ENCODE data around the gene MEP1A. TPM values are rescaled to one million over a fixed set of nuclear protein-coding genes. Genes with fewer than 3 reads are reported as not detected.

Gene MEP1A
- polyA plus RNA-seq, 3 donors from 2014 or later = not detected

- Mint-ChIP-seq H3K9me3 (no peaks in the 10 kb centered on the region), H3K36me3 (no peaks in the 10 kb centered on the region), H3K27me3 (ENCODE audit: low read depth in 3 of 3) (peaks cover 0 to 9% (median 1%) of the 10 kb centered on the region in 3 donors), H3K4me1 (no peaks in the 10 kb centered on the region), H3K27ac (no peak overlapping the region), H3K4me3 (no peak overlapping the region)
- no peak for DNase-seq
Measured at GRCh38 chr6:46789434-46790354, 3.5 kb upstream of the MEP1A start.

- Mint-ChIP-seq H3K9me3 (no peaks in the 10 kb centered on the region), H3K27ac (no peak overlapping the region), H3K27me3 (ENCODE audit: low read depth in 3 of 3) (peaks cover 2 to 9% (median 3%) of the 10 kb centered on the region in 3 donors), H3K36me3 (no peaks in the 10 kb centered on the region), H3K4me3 (no peak overlapping the region), H3K4me1 (no peaks in the 10 kb centered on the region)
- no peak for DNase-seq
Measured at GRCh38 chr6:46790355-46790874, 2.8 kb upstream of the MEP1A start.

GRCh38 chr6:46792635-46793034 lies 554 bp upstream of the MEP1A start:
- H3K4me1 Mint-ChIP-seq = no peaks in the 10 kb centered on the region
- no peak for DNase-seq
- H3K4me3 Mint-ChIP-seq = no peak overlapping the region
- H3K27me3 Mint-ChIP-seq (ENCODE audit: low read depth in 3 of 3) = peaks cover 2 to 7% (median 4%) of the 10 kb centered on the region in 3 donors
- no peaks in the 10 kb centered on the region for H3K36me3 Mint-ChIP-seq
- H3K27ac Mint-ChIP-seq = no peak overlapping the region
- no peaks in the 10 kb centered on the region for H3K9me3 Mint-ChIP-seq

GRCh38 chr6:46794068-46794467 lies 879 bp downstream of the MEP1A start:
- H3K36me3 Mint-ChIP-seq = no peaks in the 10 kb centered on the region
- no peak overlapping the region for H3K27ac Mint-ChIP-seq
- no peaks in the 10 kb centered on the region for H3K9me3 Mint-ChIP-seq
- no peak for DNase-seq
- no peaks in the 10 kb centered on the region for H3K4me1 Mint-ChIP-seq
- peaks cover 4 to 7% (median 7%) of the 10 kb centered on the region in 3 donors for H3K27me3 Mint-ChIP-seq (ENCODE audit: low read depth in 3 of 3)
- no peak overlapping the region for H3K4me3 Mint-ChIP-seq

GRCh38 chr6:46795816-46796215 lies 2.6 kb downstream of the MEP1A start:
- H3K4me3 Mint-ChIP-seq = no peak overlapping the region
- DNase-seq = no peak
- no peaks in the 10 kb centered on the region for H3K4me1 Mint-ChIP-seq
- peaks cover 4 to 7% (median 7%) of the 10 kb centered on the region in 3 donors for H3K27me3 Mint-ChIP-seq (ENCODE audit: low read depth in 3 of 3)
- no peak overlapping the region for H3K27ac Mint-ChIP-seq
- no peaks in the 10 kb centered on the region for H3K36me3 Mint-ChIP-seq
- H3K9me3 Mint-ChIP-seq = no peaks in the 10 kb centered on the region

- no peak overlapping the region for H3K27ac Mint-ChIP-seq
- H3K4me3 Mint-ChIP-seq = no peak overlapping the region
- H3K36me3 Mint-ChIP-seq = no peaks in the 10 kb centered on the region
- no peaks in the 10 kb centered on the region for H3K4me1 Mint-ChIP-seq
- DNase-seq = no peak
- H3K9me3 Mint-ChIP-seq = no peaks in the 10 kb centered on the region
- H3K27me3 Mint-ChIP-seq (ENCODE audit: low read depth in 3 of 3) = peaks cover 2 to 7% (median 7%) of the 10 kb centered on the region in 3 donors
Measured at GRCh38 chr6:46796848-46797580, 3.8 kb downstream of the MEP1A start.

GRCh38 chr6:46799657-46800056 lies 6.5 kb downstream of the MEP1A start:
- no peak overlapping the region for H3K27ac Mint-ChIP-seq
- no peaks in the 10 kb centered on the region for H3K9me3 Mint-ChIP-seq
- no peaks in the 10 kb centered on the region for H3K4me1 Mint-ChIP-seq
- no peak for DNase-seq
- no peaks in the 10 kb centered on the region for H3K36me3 Mint-ChIP-seq
- H3K27me3 Mint-ChIP-seq (ENCODE audit: low read depth in 3 of 3) = peaks cover 2 to 9% (median 5%) of the 10 kb centered on the region in 3 donors
- no peak overlapping the region for H3K4me3 Mint-ChIP-seq

GRCh38 chr6:46808806-46809205 lies 15.6 kb downstream of the MEP1A start:
- H3K27me3 Mint-ChIP-seq (ENCODE audit: low read depth in 3 of 3) = peaks cover 2 to 6% (median 2%) of the 10 kb centered on the region in 3 donors
- no peaks in the 10 kb centered on the region for H3K36me3 Mint-ChIP-seq
- H3K27ac Mint-ChIP-seq = no peak overlapping the region
- H3K9me3 Mint-ChIP-seq = peaks cover 0 to 13% (median under 1%) of the 10 kb centered on the region in 6 donors
- no peak overlapping the region for H3K4me3 Mint-ChIP-seq
- DNase-seq = no peak
- H3K4me1 Mint-ChIP-seq = no peaks in the 10 kb centered on the region

GRCh38 chr6:46815130-46815529 lies 21.9 kb downstream of the MEP1A start:
- no peak for DNase-seq
- H3K4me1 Mint-ChIP-seq = no peaks in the 10 kb centered on the region
- H3K4me3 Mint-ChIP-seq = no peak overlapping the region
- H3K27ac Mint-ChIP-seq = no peak overlapping the region
- peaks cover 2 to 6% (median 5%) of the 10 kb centered on the region in 3 donors for H3K27me3 Mint-ChIP-seq (ENCODE audit: low read depth in 3 of 3)
- H3K9me3 Mint-ChIP-seq = peaks cover 0 to 12% (median 0%) of the 10 kb centered on the region in 6 donors
- H3K36me3 Mint-ChIP-seq = no peaks in the 10 kb centered on the region

- H3K27me3 Mint-ChIP-seq (ENCODE audit: low read depth in 3 of 3) = peaks cover 2 to 4% (median 3%) of the 10 kb centered on the region in 3 donors
- H3K27ac Mint-ChIP-seq = no peak overlapping the region
- no peaks in the 10 kb centered on the region for H3K4me1 Mint-ChIP-seq
- no peak overlapping the region for H3K4me3 Mint-ChIP-seq
- DNase-seq = no peak
- H3K36me3 Mint-ChIP-seq = no peaks in the 10 kb centered on the region
- H3K9me3 Mint-ChIP-seq = peaks cover 0 to 12% (median 0%) of the 10 kb centered on the region in 6 donors
Measured at GRCh38 chr6:46816626-46817025, 23.4 kb downstream of the MEP1A start.

GRCh38 chr6:46819561-46819960 lies 26.4 kb downstream of the MEP1A start:
- Mint-ChIP-seq H3K9me3 (peaks cover 0 to 6% (median 0%) of the 10 kb centered on the region in 6 donors), H3K4me1 (no peaks in the 10 kb centered on the region), H3K27ac (no peak overlapping the region), H3K36me3 (no peaks in the 10 kb centered on the region), H3K27me3 (ENCODE audit: low read depth in 3 of 3) (peaks cover 0 to 5% (median 4%) of the 10 kb centered on the region in 3 donors), H3K4me3 (no peak overlapping the region)
- DNase-seq = no peak

- DNase-seq = no peak
- peaks cover 0 to 5% (median 2%) of the 10 kb centered on the region in 3 donors for H3K27me3 Mint-ChIP-seq (ENCODE audit: low read depth in 3 of 3)
- no peak overlapping the region for H3K27ac Mint-ChIP-seq
- H3K9me3 Mint-ChIP-seq = peaks cover 0 to 2% (median 0%) of the 10 kb centered on the region in 6 donors
- no peaks in the 10 kb centered on the region for H3K4me1 Mint-ChIP-seq
- H3K4me3 Mint-ChIP-seq = no peak overlapping the region
- no peaks in the 10 kb centered on the region for H3K36me3 Mint-ChIP-seq
Measured at GRCh38 chr6:46821458-46821881, 28.3 kb downstream of the MEP1A start.

- H3K4me1 Mint-ChIP-seq = no peaks in the 10 kb centered on the region
- H3K36me3 Mint-ChIP-seq = no peaks in the 10 kb centered on the region
- DNase-seq = no peak
- peaks cover 0 to 3% (median 0%) of the 10 kb centered on the region in 3 donors for H3K27me3 Mint-ChIP-seq (ENCODE audit: low read depth in 3 of 3)
- no peak overlapping the region for H3K27ac Mint-ChIP-seq
- H3K4me3 Mint-ChIP-seq = no peak overlapping the region
- H3K9me3 Mint-ChIP-seq = no peaks in the 10 kb centered on the region
Measured at GRCh38 chr6:46828939-46829338, 35.8 kb downstream of the MEP1A start.

GRCh38 chr6:46832816-46833215 lies 39.6 kb downstream of the MEP1A start:
- Mint-ChIP-seq H3K36me3 (no peaks in the 10 kb centered on the region), H3K9me3 (no peaks in the 10 kb centered on the region), H3K27me3 (ENCODE audit: low read depth in 3 of 3) (peaks cover 0 to 3% (median 0%) of the 10 kb centered on the region in 3 donors), H3K4me1 (no peaks in the 10 kb centered on the region), H3K4me3 (no peak overlapping the region), H3K27ac (no peak overlapping the region)
- DNase-seq = no peak
